Tibial artery (tissue), 4 donors: ENCODE measurements around the gene XPOT.
A peak's percentile ranks its signal among the peaks of the same experiment; 100 is the strongest.
"Not testable (repeated sequence)": the region's sequence is repeated elsewhere in the genome, so short reads cannot be mapped to it uniquely, and the experiment has no call there.

Experiments used
- DNase-seq, 2 donors: peaks; one replicate each; pipeline ENCODE4 v3.0.0-alpha.2; 2019
- H3K27ac ChIP-seq, 2 donors: fragments of 200-600 bp; sonication (generic) in 1 of 2; 1 replicate in 1 of 2; 2 replicates in 1 of 2; pipeline ENCODE4 v1.5.1; 2018 to 2019; ENCODE audit warnings: mild to moderate bottlenecking in 1 of 2
- H3K27me3 ChIP-seq, 2 donors: fragments of 200-600 bp; sonication (generic) in 1 of 2; one replicate each; pipeline versions ENCODE4 v1.5.1 to v1.6.0; 2016 to 2019
- H3K36me3 ChIP-seq, 3 donors: fragments of 200-600 bp; sonication (generic) in 2 of 3; one replicate each; pipeline ENCODE4 v1.5.1; 2016 to 2019; ENCODE audit warnings: mild to moderate bottlenecking in 2 of 3
- H3K4me1 ChIP-seq, 4 donors: fragments of 200-600 bp; sonication (generic) in 2 of 4; 1 replicate in 3 of 4; 2 replicates in 1 of 4; pipeline ENCODE4 v1.5.1; 2016 to 2019
- H3K4me3 ChIP-seq, 2 donors: fragments of 200-600 bp; sonication (generic) in 1 of 2; 1 replicate in 1 of 2; 2 replicates in 1 of 2; pipeline ENCODE4 v1.5.1; 2018 to 2019; ENCODE audit warnings: mild to moderate bottlenecking in 2 of 2
- H3K9me3 ChIP-seq, 3 donors: fragments of 200-600 bp; sonication (generic) in 1 of 3; one replicate each; pipeline ENCODE4 v1.5.1; 2016 to 2019
- CTCF ChIP-seq, 2 experiments: fragments of 200-600 bp in 1 of 2; fragments of 450-650 bp in 1 of 2; IDR thresholded peaks; one replicate each; pipeline ENCODE4 v1.5.1; 2017 to 2019; ENCODE audit warnings: antibody characterized with exemption in 2 of 2, mild to moderate bottlenecking in 1 of 2, moderate library complexity in 1 of 2
- intact Hi-C: fragments of 100-400 bp; cut with DNase I; formaldehyde crosslinking; loops from one replicate; pipeline ENCODE4 v1.15.0; 2023; ENCODE audit warnings: low total_unique reads

The XPOT gene

GRCh38 chr12:64403707-64404469 is at the start of gene XPOT:
Gene XPOT, plus strand, starts transcription at chr12:64404392. Its CDS starts 5,644 bp downstream, at chr12:64410036.
- peak within 1 kb of the TSS; percentile 98 for H3K27ac ChIP-seq
- H3K9me3 ChIP-seq = no peaks in the 10 kb centered on the region
- peak; percentile 92 to 97 for DNase-seq
- no peaks in the 10 kb centered on the region for H3K27me3 ChIP-seq
- H3K36me3 ChIP-seq = no peaks in the 10 kb centered on the region
- peak within 1 kb of the TSS; percentile 87 to 95 for H3K4me3 ChIP-seq
- no peak for TF ChIP-seq CTCF (IDR thresholded peaks at IDR 0.05)
- peaks cover 0 to 8% (median 6%) of the 10 kb centered on the region in 4 donors for H3K4me1 ChIP-seq
- intact Hi-C loops = no loop called here

GRCh38 chr12:64356209-64356608 is 48.0 kb upstream of the XPOT start:
- H3K4me1 ChIP-seq, DNase-seq, H3K4me3 ChIP-seq, H3K27me3 ChIP-seq, H3K9me3 ChIP-seq, H3K36me3 ChIP-seq, intact Hi-C loops, H3K27ac ChIP-seq: not testable (repeated sequence)

GRCh38 chr12:64361173-64361572 is 43.0 kb upstream of the XPOT start:
- not testable (repeated sequence) for H3K4me1 ChIP-seq, DNase-seq, H3K9me3 ChIP-seq, H3K27ac ChIP-seq, H3K36me3 ChIP-seq, H3K4me3 ChIP-seq, H3K27me3 ChIP-seq
- intact Hi-C loops = loop anchor here (5.0 kb wide), 1 partner anchor 924 kb away; no protein-coding TSS in a partner anchor

GRCh38 chr12:64362721-64363305 is 41.4 kb upstream of the XPOT start:
- H3K4me3 ChIP-seq = no peak overlapping the region
- no peak for DNase-seq
- H3K27me3 ChIP-seq = no peaks in the 10 kb centered on the region
- no peaks in the 10 kb centered on the region for H3K4me1 ChIP-seq
- TF ChIP-seq CTCF (IDR thresholded peaks at IDR 0.05) = no peak
- H3K36me3 ChIP-seq = no peaks in the 10 kb centered on the region
- no peaks in the 10 kb centered on the region for H3K9me3 ChIP-seq
- intact Hi-C loops = loop anchor here (5.0 kb wide), 1 partner anchor 926 kb away; no protein-coding TSS in a partner anchor
- no peak overlapping the region for H3K27ac ChIP-seq

GRCh38 chr12:64383675-64384074 is 20.5 kb upstream of the XPOT start:
- Histone ChIP-seq H3K4me3 (no peak overlapping the region), H3K9me3 (peaks cover 0 to 8% (median 5%) of the 10 kb centered on the region in 3 donors), H3K36me3 (no peaks in the 10 kb centered on the region), H3K4me1 (no peaks in the 10 kb centered on the region), H3K27me3 (no peaks in the 10 kb centered on the region), H3K27ac (no peak overlapping the region)
- intact Hi-C loops = loop anchor here (10.0 kb wide), 1 partner anchor 539 kb away; the partner anchor contains the start of gene SRGAP1
- DNase-seq = no peak
- no peak for TF ChIP-seq CTCF (IDR thresholded peaks at IDR 0.05)

GRCh38 chr12:64385019-64385418 is 19.2 kb upstream of the XPOT start:
- H3K4me1 ChIP-seq = peaks cover 0 to under 1% (median 0%) of the 10 kb centered on the region in 4 donors
- no peak overlapping the region for H3K4me3 ChIP-seq
- no peaks in the 10 kb centered on the region for H3K36me3 ChIP-seq
- no peak overlapping the region for H3K27ac ChIP-seq
- intact Hi-C loops = loop anchor here (10.0 kb wide), 1 partner anchor 540 kb away; the partner anchor contains the start of gene SRGAP1
- DNase-seq = no peak
- no peak for TF ChIP-seq CTCF (IDR thresholded peaks at IDR 0.05)
- H3K9me3 ChIP-seq = peaks cover 0 to 8% (median 5%) of the 10 kb centered on the region in 3 donors
- peaks cover 0 to 10% of the 10 kb centered on the region in 2 donors for H3K27me3 ChIP-seq
